SH-SY5Y (cell line): Measurements from ENCODE around the gene FAM13A.

Experiments
- GATA2 ChIP-seq: IDR thresholded peaks from 2 replicates; pipeline ENCODE4 v1.6.1; 2011; ENCODE audit warnings: mild to moderate bottlenecking, low read depth, low read length
- GATA3 ChIP-seq: IDR thresholded peaks from 2 replicates; pipeline ENCODE4 v1.6.1; 2011; ENCODE audit warnings: low read depth, mild to moderate bottlenecking, low read length, moderate library complexity

- TF ChIP-seq GATA2 (no peak), GATA3 (no peak)
These were observed 59.0 kb downstream of the FAM13A start for GRCh38 chr4:88998001-88998400.
